ENCODE measurements around the gene ZNF732. TPM values are rescaled to one million over a fixed set of nuclear protein-coding genes. Genes with fewer than 3 reads are reported as not detected.

The ZNF732 gene
- total and polyA plus RNA-seq, 12 donors, result 0.08 to 1.7 (median 0.19) TPM; not detected in 7

- H3K4me3 ChIP-seq, result no peak overlapping the region
- no peak overlapping the region for H3K27ac ChIP-seq
- peaks cover 0 to 7% (median 0%) of the 10 kb centered on the region in 3 donors for H3K9me3 ChIP-seq (replicated peaks in 1 of 3)
- 97 to 98% (median 97%) methylated on average over 2 of the region's 2 CpGs for WGBS, 4 donors
- no peaks in the 10 kb centered on the region for H3K27me3 ChIP-seq
- no peaks in the 10 kb centered on the region for H3K36me3 ChIP-seq (replicated peaks in 1 of 2)
- intact Hi-C loops (cut with DNase I), result no loop called here
- no peak for DNase-seq
- no peaks in the 10 kb centered on the region for H3K4me1 ChIP-seq (replicated peaks in 1 of 2)
- TF ChIP-seq POLR2A (IDR thresholded peaks at IDR 0.05), result no peak
- no peak for TF ChIP-seq CTCF (IDR thresholded peaks at IDR 0.05)
Measured at GRCh38 chr4:236028-236427, 69.2 kb downstream of the ZNF732 start.

GRCh38 chr4:234178-234577, 71.1 kb downstream of the ZNF732 start:
- Histone ChIP-seq H3K27ac (no peak overlapping the region), H3K36me3 (replicated peaks in 1 of 2) (no peaks in the 10 kb centered on the region), H3K27me3 (no peaks in the 10 kb centered on the region), H3K9me3 (replicated peaks in 1 of 3) (peaks cover 0 to 7% (median 0%) of the 10 kb centered on the region in 3 donors), H3K4me3 (no peak overlapping the region), H3K4me1 (replicated peaks in 1 of 2) (no peaks in the 10 kb centered on the region)
- TF ChIP-seq CTCF (IDR thresholded peaks at IDR 0.05), result no peak
- no peak for TF ChIP-seq POLR2A (IDR thresholded peaks at IDR 0.05)
- WGBS, 4 donors, result 67 to 93% (median 86%) methylated on average over 1 of the region's 1 CpG
- intact Hi-C loops (cut with DNase I), result no loop called here
- no peak for DNase-seq

GRCh38 chr4:223913-224497, 81.3 kb downstream of the ZNF732 start:
- no peak overlapping the region for H3K4me3 ChIP-seq
- DNase-seq, result no peak
- 93 to 100% (median 96%) methylated on average over 1 of the region's 1 CpG for WGBS, 4 donors
- no peaks in the 10 kb centered on the region for H3K4me1 ChIP-seq (replicated peaks in 1 of 2)
- no peaks in the 10 kb centered on the region for H3K9me3 ChIP-seq (replicated peaks in 1 of 3)
- TF ChIP-seq CTCF (IDR thresholded peaks at IDR 0.05) (no peak), POLR2A (IDR thresholded peaks at IDR 0.05) (no peak)
- no peaks in the 10 kb centered on the region for H3K27me3 ChIP-seq
- no peaks in the 10 kb centered on the region for H3K36me3 ChIP-seq (replicated peaks in 1 of 2)
- intact Hi-C loops (cut with DNase I), result no loop called here
- no peak overlapping the region for H3K27ac ChIP-seq

MicroRNAs within 50 kb of the gene (microRNA counts, 767-probe panel; counts per million panel counts)
- microRNA hsa-miR-571, result 0 counts per million in 2 donors

Small RNAs within 50 kb of the gene (microRNA-seq; reads per million reads assigned to microRNA genes)
- 0 reads per million in 3 donors for gene MIR571

Small RNAs within 50 kb of the gene (small RNA-seq; reads per million reads assigned to genes)
- gene AC079140.2 (0 to 0.08 reads per million in 2 donors), gene MIR571 (0 reads per million in 2 donors)

Other genes with a start within 250 kb of the ZNF732 start
- 10 to 100 TPM in 2 of 9 donors, 1 to 10 TPM in 7; 2.2 to 13.9 (median 5.6) TPM for gene ZNF718, start 181.0 kb downstream of the ZNF732 start, total RNA-seq
- 1 to 10 TPM in 2 of 3 donors, under 1 TPM in 1; 0.51 to 7.4 (median 1.4) TPM for gene ZNF718, start 181.0 kb downstream of the ZNF732 start, polyA plus RNA-seq
- gene ZNF141, start 32.3 kb upstream of the ZNF732 start, total RNA-seq, result 10 to 100 TPM in 7 of 9 donors, 1 to 10 TPM in 2; 5.5 to 45.9 (median 14.2) TPM
- 10 to 100 TPM in 2 of 3 donors, 1 to 10 TPM in 1; 9.3 to 16.7 (median 10.9) TPM for gene ZNF141, start 32.3 kb upstream of the ZNF732 start, polyA plus RNA-seq
- 10 to 100 TPM in 8 of 9 donors, 1 to 10 TPM in 1; 4.0 to 32.7 (median 20.6) TPM for gene ZNF721, start 193.7 kb upstream of the ZNF732 start, total RNA-seq
- gene ZNF721, start 193.7 kb upstream of the ZNF732 start, polyA plus RNA-seq, result 10 to 100 TPM; 17.5 to 27.1 (median 19.0) TPM
- 10 to 100 TPM; 25.7 to 63.8 (median 46.5) TPM for gene PIGG, start 193.7 kb upstream of the ZNF732 start, total RNA-seq
- 100 to 1,000 TPM in 1 of 3 donors, 10 to 100 TPM in 2; 31.4 to 115 (median 66.5) TPM for gene PIGG, start 193.7 kb upstream of the ZNF732 start, polyA plus RNA-seq